Measurements from ENCODE around the gene TMEM131L. TPM values are rescaled to one million over a fixed set of nuclear protein-coding genes. Genes with fewer than 3 reads are reported as not detected.

TMEM131L gene
- total RNA-seq, 1 donor from 2014 or later = 18.6 TPM

DNA sequence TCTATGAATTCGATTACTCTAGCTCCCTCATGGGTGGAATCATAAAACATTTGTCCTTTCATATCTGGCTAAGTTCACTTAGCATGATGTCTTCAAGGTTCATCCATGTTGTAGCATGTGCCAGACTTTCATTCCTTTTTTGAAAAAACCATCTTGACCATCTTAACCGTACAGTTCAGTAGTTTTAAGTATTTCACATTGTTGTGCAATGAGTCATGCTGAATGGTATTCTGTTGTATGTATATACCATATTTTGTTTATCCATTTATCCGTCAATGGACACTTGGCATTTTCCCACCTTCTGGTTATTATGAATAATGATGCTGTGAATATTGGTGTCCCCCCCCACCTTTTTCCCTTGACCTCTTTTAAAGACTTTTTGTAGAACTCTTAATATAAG, 145.5 kb downstream of the TMEM131L start:
- Mint-ChIP-seq H3K36me3 (ENCODE audit: low read depth, unreplicated experiment) (peaks cover 22% of the 10 kb centered on the region), H3K27ac (ENCODE audit: unreplicated experiment) (no peak overlapping the region), H3K27me3 (ENCODE audit: low read depth, unreplicated experiment) (no peaks in the 10 kb centered on the region), H3K9me3 (ENCODE audit: unreplicated experiment) (no peaks in the 10 kb centered on the region), H3K4me3 (ENCODE audit: unreplicated experiment) (no peak overlapping the region), H3K4me1 (ENCODE audit: low read depth, unreplicated experiment) (peaks cover 6% of the 10 kb centered on the region)
- no peaks in the 10 kb centered on the region for H3K27me3 ChIP-seq (ENCODE audit: insufficient read depth, low read length)
- no peak overlapping the region for H3K9ac ChIP-seq (ENCODE audit: low read length)
- H4K20me1 ChIP-seq (ENCODE audit: insufficient read depth, low read length) = no peaks in the 10 kb centered on the region
- H2AFZ ChIP-seq (ENCODE audit: low read depth, low read length) = no peak overlapping the region
- H3K4me2 ChIP-seq (ENCODE audit: low read length) = no peak overlapping the region
- H3K79me2 ChIP-seq (ENCODE audit: insufficient read depth, low read length) = no peaks in the 10 kb centered on the region
- no peaks in the 10 kb centered on the region for H3K4me1 ChIP-seq (ENCODE audit: insufficient read depth, low read length)
- peaks cover 2% of the 10 kb centered on the region for H3K36me3 ChIP-seq (ENCODE audit: insufficient read depth, low read length)
- DNase-seq (ENCODE audit: low read depth) (peak; percentile 33), FAIRE-seq (no peak)
- TF ChIP-seq EZH2 (IDR thresholded peaks at IDR 0.05; ENCODE audit: insufficient read depth, low read length) = no peak
- TF ChIP-seq, protein P1, sequence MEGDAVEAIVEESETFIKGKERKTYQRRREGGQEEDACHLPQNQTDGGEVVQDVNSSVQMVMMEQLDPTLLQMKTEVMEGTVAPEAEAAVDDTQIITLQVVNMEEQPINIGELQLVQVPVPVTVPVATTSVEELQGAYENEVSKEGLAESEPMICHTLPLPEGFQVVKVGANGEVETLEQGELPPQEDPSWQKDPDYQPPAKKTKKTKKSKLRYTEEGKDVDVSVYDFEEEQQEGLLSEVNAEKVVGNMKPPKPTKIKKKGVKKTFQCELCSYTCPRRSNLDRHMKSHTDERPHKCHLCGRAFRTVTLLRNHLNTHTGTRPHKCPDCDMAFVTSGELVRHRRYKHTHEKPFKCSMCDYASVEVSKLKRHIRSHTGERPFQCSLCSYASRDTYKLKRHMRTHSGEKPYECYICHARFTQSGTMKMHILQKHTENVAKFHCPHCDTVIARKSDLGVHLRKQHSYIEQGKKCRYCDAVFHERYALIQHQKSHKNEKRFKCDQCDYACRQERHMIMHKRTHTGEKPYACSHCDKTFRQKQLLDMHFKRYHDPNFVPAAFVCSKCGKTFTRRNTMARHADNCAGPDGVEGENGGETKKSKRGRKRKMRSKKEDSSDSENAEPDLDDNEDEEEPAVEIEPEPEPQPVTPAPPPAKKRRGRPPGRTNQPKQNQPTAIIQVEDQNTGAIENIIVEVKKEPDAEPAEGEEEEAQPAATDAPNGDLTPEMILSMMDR (IDR thresholded peaks at IDR 0.05; ENCODE audit: insufficient read depth, low read depth, low read length) = no peak
- H3K27ac ChIP-seq (ENCODE audit: low read depth, low read length) = no peak overlapping the region
- H3K4me3 ChIP-seq (ENCODE audit: insufficient read depth, low read depth, low read length) = no peak overlapping the region
- no peaks in the 10 kb centered on the region for H3K9me3 ChIP-seq (ENCODE audit: insufficient read depth, low read depth, low read length)

DNA sequence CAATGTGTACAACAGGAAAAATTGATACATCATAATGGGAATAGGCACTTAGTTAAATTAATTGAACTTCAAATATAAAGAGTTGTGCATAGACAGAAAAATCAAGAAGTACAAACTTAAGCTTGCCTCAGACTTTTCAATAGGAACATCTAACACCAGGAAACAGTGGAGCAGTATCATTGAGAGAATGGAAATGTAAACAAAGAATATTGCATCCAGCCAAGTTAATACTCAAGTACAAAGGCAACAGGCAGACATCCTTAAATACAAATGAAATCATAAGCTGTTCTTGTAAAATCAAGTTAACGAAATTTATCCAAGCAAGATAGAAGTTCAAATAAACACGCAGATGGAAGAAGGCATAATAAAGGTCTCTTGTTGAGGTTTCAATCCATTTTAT, 146.7 kb downstream of the TMEM131L start:
- H3K36me3 Mint-ChIP-seq (ENCODE audit: low read depth, unreplicated experiment) = peaks cover 25% of the 10 kb centered on the region
- DNase-seq (ENCODE audit: low read depth) (no peak), FAIRE-seq (no peak)
- no peaks in the 10 kb centered on the region for H3K79me2 ChIP-seq (ENCODE audit: insufficient read depth, low read length)
- no peak for TF ChIP-seq EZH2 (IDR thresholded peaks at IDR 0.05; ENCODE audit: insufficient read depth, low read length)
- TF ChIP-seq, protein P1 (IDR thresholded peaks at IDR 0.05; ENCODE audit: insufficient read depth, low read depth, low read length) = no peak
- H3K9me3 ChIP-seq (ENCODE audit: insufficient read depth, low read depth, low read length) = no peaks in the 10 kb centered on the region
- no peak overlapping the region for H3K4me3 Mint-ChIP-seq (ENCODE audit: unreplicated experiment)
- H3K9ac ChIP-seq (ENCODE audit: low read length) = no peak overlapping the region
- no peaks in the 10 kb centered on the region for H3K9me3 Mint-ChIP-seq (ENCODE audit: unreplicated experiment)
- H3K4me1 Mint-ChIP-seq (ENCODE audit: low read depth, unreplicated experiment) = peaks cover 6% of the 10 kb centered on the region
- no peaks in the 10 kb centered on the region for H3K27me3 ChIP-seq (ENCODE audit: insufficient read depth, low read length)
- H3K36me3 ChIP-seq (ENCODE audit: insufficient read depth, low read length) = peaks cover 2% of the 10 kb centered on the region
- no peak overlapping the region for H3K27ac ChIP-seq (ENCODE audit: low read depth, low read length)
- H3K4me3 ChIP-seq (ENCODE audit: insufficient read depth, low read depth, low read length) = no peak overlapping the region
- no peak overlapping the region for H3K4me2 ChIP-seq (ENCODE audit: low read length)
- H3K27ac Mint-ChIP-seq (ENCODE audit: unreplicated experiment) = no peak overlapping the region
- no peaks in the 10 kb centered on the region for H3K27me3 Mint-ChIP-seq (ENCODE audit: low read depth, unreplicated experiment)
- no peak overlapping the region for H2AFZ ChIP-seq (ENCODE audit: low read depth, low read length)
- H4K20me1 ChIP-seq (ENCODE audit: insufficient read depth, low read length) = no peaks in the 10 kb centered on the region
- no peaks in the 10 kb centered on the region for H3K4me1 ChIP-seq (ENCODE audit: insufficient read depth, low read length)

DNA sequence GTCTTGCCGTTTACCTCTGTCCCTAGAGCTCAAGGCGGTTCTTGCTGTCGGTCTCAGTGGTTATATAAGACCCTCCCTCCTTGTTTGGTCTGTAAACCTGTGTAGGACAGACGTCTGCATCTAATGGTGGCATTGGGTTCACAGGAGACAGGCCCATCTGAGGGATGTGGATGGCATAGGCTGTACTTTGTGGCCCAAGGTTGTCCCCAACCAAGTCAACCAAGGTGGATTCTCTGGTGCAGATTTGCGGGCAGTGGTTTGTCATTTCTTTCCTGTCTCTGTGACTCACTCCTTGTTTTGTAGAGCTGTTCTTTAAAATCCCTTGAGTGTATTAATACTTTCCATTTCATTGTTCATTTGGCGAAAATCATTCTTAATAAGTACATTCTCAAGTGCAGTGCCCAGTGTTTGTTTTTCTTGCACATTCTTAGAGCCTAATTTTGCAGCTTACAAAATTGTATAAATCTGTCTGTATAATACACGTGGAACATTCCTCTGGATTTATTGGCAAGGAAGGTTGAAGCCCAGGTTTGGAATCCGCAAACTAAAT, 149.9 kb downstream of the TMEM131L start:
- H3K36me3 Mint-ChIP-seq (ENCODE audit: low read depth, unreplicated experiment) = peaks cover 17% of the 10 kb centered on the region
- H3K4me3 Mint-ChIP-seq (ENCODE audit: unreplicated experiment) = no peak overlapping the region
- no peak overlapping the region for H2AFZ ChIP-seq (ENCODE audit: low read depth, low read length)
- H3K4me3 ChIP-seq (ENCODE audit: insufficient read depth, low read depth, low read length) = no peak overlapping the region
- DNase-seq (ENCODE audit: low read depth) = no peak
- H3K27me3 ChIP-seq (ENCODE audit: insufficient read depth, low read length) = no peaks in the 10 kb centered on the region
- H3K4me1 Mint-ChIP-seq (ENCODE audit: low read depth, unreplicated experiment) = peaks cover 14% of the 10 kb centered on the region
- FAIRE-seq = no peak
- no peaks in the 10 kb centered on the region for H3K9me3 Mint-ChIP-seq (ENCODE audit: unreplicated experiment)
- H3K27ac ChIP-seq (ENCODE audit: low read depth, low read length) = no peak overlapping the region
- no peaks in the 10 kb centered on the region for H3K79me2 ChIP-seq (ENCODE audit: insufficient read depth, low read length)
- H4K20me1 ChIP-seq (ENCODE audit: insufficient read depth, low read length) = no peaks in the 10 kb centered on the region
- peaks cover 2% of the 10 kb centered on the region for H3K36me3 ChIP-seq (ENCODE audit: insufficient read depth, low read length)
- no peaks in the 10 kb centered on the region for H3K9me3 ChIP-seq (ENCODE audit: insufficient read depth, low read depth, low read length)
- H3K9ac ChIP-seq (ENCODE audit: low read length) = no peak overlapping the region
- H3K27me3 Mint-ChIP-seq (ENCODE audit: low read depth, unreplicated experiment) = no peaks in the 10 kb centered on the region
- H3K4me2 ChIP-seq (ENCODE audit: low read length) = no peak overlapping the region
- TF ChIP-seq, protein P1 (IDR thresholded peaks at IDR 0.05; ENCODE audit: insufficient read depth, low read depth, low read length) = no peak
- TF ChIP-seq EZH2 (IDR thresholded peaks at IDR 0.05; ENCODE audit: insufficient read depth, low read length) = no peak
- H3K27ac Mint-ChIP-seq (ENCODE audit: unreplicated experiment) = no peak overlapping the region
- peaks cover 6% of the 10 kb centered on the region for H3K4me1 ChIP-seq (ENCODE audit: insufficient read depth, low read length)

Data from astrocyte (in vitro differentiated cells and primary cell).